ENCODE measurements around the gene NDUFA3. TPM values are rescaled to one million over a fixed set of nuclear protein-coding genes. Genes with fewer than 3 reads are reported as not detected.

NDUFA3 gene
- total and polyA plus RNA-seq, 2 donors, result 11.3 to 155 TPM

DNA sequence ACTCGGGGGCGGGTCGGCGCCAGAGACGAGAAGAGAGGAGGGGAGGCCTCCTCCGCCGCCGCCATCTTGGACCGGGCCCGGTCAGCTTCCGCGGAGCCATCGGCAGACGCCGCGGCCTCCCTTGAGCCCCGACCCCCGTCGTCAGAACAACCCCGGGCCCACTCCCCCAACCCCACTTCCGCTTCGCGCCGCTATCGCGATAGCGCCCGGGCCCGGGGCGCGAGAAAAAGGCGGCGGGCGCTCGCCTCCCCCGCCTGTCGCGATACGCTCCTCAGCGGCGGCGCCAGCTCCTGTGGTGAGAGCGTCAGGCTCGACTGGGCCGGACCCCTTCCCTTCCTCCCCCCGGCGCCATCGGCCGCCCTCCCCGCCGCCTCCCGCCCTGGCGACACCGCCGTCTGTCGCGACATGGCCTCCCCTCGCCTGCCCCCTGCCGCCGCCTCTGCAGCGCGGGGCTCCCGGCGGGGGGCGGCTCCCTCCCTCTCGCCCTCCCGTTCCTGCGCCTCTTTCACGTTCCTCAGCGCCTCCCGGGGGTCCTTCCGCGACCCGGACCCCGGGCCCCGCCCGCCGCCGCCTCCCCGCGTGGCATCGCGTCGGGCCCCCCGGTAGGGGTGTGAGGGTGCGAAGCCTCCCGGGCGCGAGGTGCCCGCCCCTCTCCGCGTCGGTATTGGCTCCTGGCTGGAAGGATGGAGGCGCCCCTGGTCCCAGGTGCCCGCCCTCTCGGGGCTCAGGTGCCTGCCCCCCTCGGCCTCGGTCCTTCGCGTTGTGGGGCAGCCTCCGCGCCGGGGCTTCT lies 35.2 kb downstream of the NDUFA3 start, which contains the start of gene CNOT3:
Gene CNOT3, plus strand, starts transcription at position 64 of the 790 bp plus-strand sequence. CDS start 5,217 bp downstream, outside the sequence.
- WGBS, result under 1% methylated on average over 103 of the region's 103 CpGs
- Histone ChIP-seq H3K27ac (ENCODE audit: low read depth) (peak within 1 kb of the TSS; percentile 88), H3K4me3 (ENCODE audit: low read depth, low read length) (peak within 1 kb of the TSS; percentile 99), H3K4me1 (ENCODE audit: insufficient read depth) (no peaks in the 10 kb centered on the region), H3K36me3 (ENCODE audit: insufficient read depth) (no peaks in the 10 kb centered on the region)
- DNase-seq (ENCODE audit: extremely low spot score), result no peak

DNA sequence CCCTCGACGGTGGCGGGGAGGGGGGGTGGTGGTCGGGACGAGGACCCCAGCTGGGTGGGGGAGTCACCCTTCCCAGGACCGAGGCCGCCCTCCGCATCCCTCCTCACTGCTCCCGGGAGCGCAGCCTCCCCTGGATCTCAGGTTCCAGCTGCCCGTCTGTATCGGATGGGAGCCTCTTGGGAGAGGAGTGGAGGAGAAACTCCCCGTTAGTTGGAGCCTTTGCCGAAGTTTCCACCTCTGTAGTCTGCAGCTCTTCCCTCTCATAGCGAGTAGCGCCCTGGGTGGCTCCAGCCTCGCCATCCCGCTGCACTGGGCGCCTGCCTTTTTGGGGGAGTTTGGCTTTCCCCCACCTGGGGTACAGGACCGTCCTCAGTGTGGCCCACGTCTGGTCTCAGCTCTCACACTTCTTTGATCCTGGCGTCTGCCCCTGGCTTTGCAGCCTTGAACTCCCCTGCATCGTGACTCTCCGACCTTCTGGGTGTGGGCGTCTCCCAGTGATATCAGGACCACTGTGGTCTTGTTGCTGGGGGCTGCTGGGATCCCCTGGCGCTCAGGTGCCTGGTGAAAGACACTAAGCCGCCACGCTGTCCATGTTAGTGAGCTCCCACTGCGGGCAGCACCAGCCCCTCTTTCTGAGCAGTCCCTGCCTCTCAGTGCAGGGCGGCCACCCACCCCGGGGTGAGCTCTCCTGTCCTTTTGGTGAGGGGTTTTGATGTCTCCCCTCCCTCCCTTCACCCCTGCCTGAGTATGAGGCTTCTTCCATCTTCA lies 36.0 kb downstream of the NDUFA3 start:
- WGBS, result 22% methylated on average over 31 of the region's 31 CpGs
- H3K4me3 ChIP-seq (ENCODE audit: low read depth, low read length), result peak overlapping the region; percentile 99
- no peak for DNase-seq (ENCODE audit: extremely low spot score)
- H3K36me3 ChIP-seq (ENCODE audit: insufficient read depth), result peaks cover under 1% of the 10 kb centered on the region
- no peak overlapping the region for H3K27ac ChIP-seq (ENCODE audit: low read depth)
- no peaks in the 10 kb centered on the region for H3K4me1 ChIP-seq (ENCODE audit: insufficient read depth)

DNA sequence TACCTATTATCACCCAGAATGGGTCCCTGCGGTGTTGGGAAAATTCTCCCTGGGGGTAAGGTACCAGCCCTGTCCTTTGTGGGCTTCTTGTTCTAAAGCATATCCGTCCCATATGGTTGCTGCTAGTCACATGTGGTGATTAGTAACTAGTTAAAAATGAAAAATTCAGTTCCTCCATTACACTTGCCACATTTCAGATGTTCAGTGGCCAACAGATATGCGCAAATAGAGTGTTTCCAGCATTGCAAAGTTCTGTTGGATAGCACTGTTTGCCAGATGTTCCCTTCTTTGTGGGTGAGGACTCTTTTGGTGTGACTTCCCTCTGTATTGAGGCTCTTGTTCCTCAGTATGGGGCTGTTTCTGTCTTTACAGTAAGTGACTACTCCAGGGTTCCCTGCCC lies 38.7 kb downstream of the NDUFA3 start:
- Histone ChIP-seq H3K4me1 (ENCODE audit: insufficient read depth) (no peaks in the 10 kb centered on the region), H3K4me3 (ENCODE audit: low read depth, low read length) (no peak overlapping the region), H3K27ac (ENCODE audit: low read depth) (no peak overlapping the region), H3K36me3 (ENCODE audit: insufficient read depth) (peaks cover 2% of the 10 kb centered on the region)
- DNase-seq (ENCODE audit: extremely low spot score), result no peak
- 86% methylated on average over 3 of the region's 3 CpGs for WGBS

DNA sequence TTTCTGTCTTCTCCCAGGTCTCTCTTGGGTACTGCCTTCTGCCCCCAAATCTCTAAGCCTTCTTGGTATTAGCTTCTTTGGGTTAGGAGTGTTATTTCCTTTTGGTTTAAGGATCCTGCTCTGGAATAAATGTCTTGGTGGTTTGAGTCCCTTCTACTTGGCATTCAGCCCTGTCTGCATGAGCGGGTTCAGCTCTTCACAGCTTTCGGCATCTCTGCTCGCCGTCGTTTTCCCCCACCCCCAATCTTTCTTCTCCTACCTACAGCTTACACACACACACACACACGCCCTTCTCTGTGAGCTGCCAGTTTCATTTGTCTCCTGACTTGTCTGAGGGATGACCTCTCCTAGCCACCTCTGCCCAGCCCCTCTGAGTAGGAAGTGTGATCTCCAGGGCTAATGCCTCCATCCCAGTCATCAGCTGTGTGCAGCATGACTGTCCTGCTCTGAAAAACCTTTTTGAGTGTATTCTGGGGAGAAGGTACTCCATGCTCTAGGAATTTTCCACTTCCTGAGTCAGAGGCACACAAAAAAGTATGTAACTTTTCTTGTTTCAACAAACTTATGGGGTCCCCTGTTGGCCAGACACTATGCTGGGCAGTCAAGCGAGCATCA lies 39.6 kb downstream of the NDUFA3 start:
- no peak overlapping the region for H3K4me3 ChIP-seq (ENCODE audit: low read depth, low read length)
- peaks cover 6% of the 10 kb centered on the region for H3K36me3 ChIP-seq (ENCODE audit: insufficient read depth)
- no peaks in the 10 kb centered on the region for H3K4me1 ChIP-seq (ENCODE audit: insufficient read depth)
- 83% methylated on average over 7 of the region's 7 CpGs for WGBS
- no peak for DNase-seq (ENCODE audit: extremely low spot score)
- H3K27ac ChIP-seq (ENCODE audit: low read depth), result no peak overlapping the region

DNA sequence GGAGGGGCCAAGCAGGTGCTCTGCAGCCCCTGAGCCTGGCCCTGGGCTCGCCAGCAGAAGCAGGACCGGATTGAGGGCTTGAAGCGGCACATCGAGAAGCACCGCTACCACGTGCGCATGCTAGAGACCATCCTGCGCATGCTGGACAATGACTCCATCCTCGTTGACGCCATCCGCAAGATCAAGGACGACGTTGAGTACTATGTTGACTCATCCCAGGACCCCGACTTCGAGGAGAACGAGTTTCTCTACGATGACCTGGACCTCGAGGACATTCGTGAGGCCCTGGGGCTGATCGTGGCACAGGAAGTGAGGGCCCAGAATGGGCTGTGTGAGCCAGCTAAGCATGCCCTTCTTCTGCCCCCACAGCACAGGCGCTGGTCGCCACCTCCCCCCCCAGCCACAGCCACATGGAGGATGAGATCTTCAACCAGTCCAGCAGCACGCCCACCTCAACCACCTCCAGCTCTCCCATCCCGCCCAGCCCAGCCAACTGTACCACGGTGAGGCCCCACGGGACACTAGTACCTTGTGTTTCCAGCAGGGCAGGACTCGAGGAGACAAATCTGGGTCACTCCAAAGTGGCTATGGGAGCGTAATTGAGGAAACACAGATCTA lies 43.0 kb downstream of the NDUFA3 start:
- no peak for DNase-seq (ENCODE audit: extremely low spot score)
- Histone ChIP-seq H3K36me3 (ENCODE audit: insufficient read depth) (peaks cover 19% of the 10 kb centered on the region), H3K27ac (ENCODE audit: low read depth) (no peak overlapping the region), H3K4me3 (ENCODE audit: low read depth, low read length) (no peak overlapping the region), H3K4me1 (ENCODE audit: insufficient read depth) (no peaks in the 10 kb centered on the region)
- 92% methylated on average over 28 of the region's 28 CpGs for WGBS

DNA sequence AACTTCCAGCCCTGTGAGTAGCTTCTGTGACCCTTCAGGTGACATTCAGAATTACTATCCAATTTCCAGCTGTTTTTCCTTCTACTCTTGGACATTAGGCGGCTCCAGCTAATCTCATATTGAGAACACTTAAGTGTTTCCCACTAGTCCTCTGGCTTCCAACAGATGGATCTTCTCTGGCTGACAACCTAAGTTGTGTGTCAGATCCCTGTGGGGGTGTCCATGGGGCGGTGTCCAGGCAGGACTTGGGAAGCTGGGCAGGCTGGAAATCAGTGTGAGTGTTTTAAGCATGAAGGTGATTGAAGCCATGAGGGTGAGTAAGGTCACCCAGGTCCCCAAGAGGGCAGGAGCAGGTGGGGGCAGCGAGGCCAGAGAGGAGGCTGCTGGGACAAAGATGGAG lies 45.0 kb downstream of the NDUFA3 start:
- H3K4me1 ChIP-seq (ENCODE audit: insufficient read depth), result no peaks in the 10 kb centered on the region
- no peak for DNase-seq (ENCODE audit: extremely low spot score)
- H3K36me3 ChIP-seq (ENCODE audit: insufficient read depth), result peaks cover 21% of the 10 kb centered on the region
- WGBS, result 65% methylated on average over 3 of the region's 3 CpGs
- no peak overlapping the region for H3K27ac ChIP-seq (ENCODE audit: low read depth)
- H3K4me3 ChIP-seq (ENCODE audit: low read depth, low read length), result no peak overlapping the region

DNA sequence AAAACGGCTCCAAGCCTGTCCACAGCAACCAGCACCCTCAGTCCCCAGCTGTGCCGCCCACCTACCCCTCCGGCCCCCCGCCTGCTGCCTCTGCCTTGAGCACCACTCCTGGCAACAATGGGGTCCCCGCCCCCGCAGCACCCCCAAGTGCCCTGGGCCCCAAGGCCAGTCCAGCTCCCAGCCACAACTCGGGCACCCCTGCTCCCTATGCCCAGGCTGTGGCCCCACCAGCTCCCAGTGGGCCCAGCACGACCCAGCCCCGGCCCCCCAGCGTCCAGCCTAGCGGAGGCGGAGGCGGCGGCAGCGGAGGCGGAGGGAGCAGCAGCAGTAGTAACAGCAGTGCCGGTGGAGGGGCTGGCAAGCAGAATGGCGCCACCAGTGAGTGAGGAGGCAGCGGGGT lies 45.5 kb downstream of the NDUFA3 start:
- WGBS, result 80% methylated on average over 19 of the region's 19 CpGs

DNA sequence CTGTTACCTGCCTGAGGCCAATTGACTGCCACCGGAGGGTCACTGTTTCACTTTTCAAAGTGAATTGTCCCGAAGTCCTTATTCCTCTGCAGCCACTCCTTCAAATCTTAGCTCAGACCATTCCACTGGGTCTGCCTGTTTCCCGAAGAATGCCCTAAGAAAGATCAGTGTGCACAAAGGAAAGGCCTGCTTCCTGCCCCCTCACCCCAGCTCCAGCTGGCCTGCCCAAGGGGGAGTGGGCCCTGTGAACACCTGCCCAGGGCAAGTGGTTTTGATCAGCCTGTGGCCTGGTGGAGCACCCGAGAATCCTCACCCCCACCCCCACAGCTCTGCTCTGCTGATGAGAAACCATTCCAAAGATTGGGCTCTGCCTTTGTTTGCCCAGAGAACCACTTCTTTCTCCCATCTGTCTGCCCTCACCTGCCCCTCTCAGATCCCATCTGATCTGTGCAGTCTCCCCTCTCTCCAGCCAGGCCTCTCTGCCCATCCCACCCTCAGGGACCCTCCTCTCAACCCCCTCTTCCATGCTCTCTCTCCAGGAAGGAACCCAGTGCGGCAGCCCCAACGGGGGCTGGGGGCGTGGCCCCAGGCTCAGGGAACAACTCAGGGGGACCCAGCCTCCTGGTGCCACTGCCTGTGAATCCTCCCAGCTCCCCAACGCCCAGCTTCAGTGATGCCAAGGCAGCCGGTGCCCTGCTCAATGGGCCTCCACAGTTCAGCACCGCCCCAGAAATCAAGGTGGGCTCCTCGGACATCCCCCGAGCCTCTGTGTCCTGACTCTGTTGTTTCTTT lies 46.6 kb downstream of the NDUFA3 start:
- WGBS, result 83% methylated on average over 12 of the region's 12 CpGs
- no peak for DNase-seq (ENCODE audit: extremely low spot score)
- H3K27ac ChIP-seq (ENCODE audit: low read depth), result no peak overlapping the region
- no peaks in the 10 kb centered on the region for H3K4me1 ChIP-seq (ENCODE audit: insufficient read depth)
- H3K4me3 ChIP-seq (ENCODE audit: low read depth, low read length), result no peak overlapping the region
- H3K36me3 ChIP-seq (ENCODE audit: insufficient read depth), result peaks cover 24% of the 10 kb centered on the region

More for the DNA sequence above, 45.5 kb downstream of the NDUFA3 start:
- DNase-seq (ENCODE audit: extremely low spot score), result no peak
- Histone ChIP-seq H3K36me3 (ENCODE audit: insufficient read depth) (peaks cover 25% of the 10 kb centered on the region), H3K4me1 (ENCODE audit: insufficient read depth) (no peaks in the 10 kb centered on the region), H3K27ac (ENCODE audit: low read depth) (no peak overlapping the region), H3K4me3 (ENCODE audit: low read depth, low read length) (no peak overlapping the region)

DNA sequence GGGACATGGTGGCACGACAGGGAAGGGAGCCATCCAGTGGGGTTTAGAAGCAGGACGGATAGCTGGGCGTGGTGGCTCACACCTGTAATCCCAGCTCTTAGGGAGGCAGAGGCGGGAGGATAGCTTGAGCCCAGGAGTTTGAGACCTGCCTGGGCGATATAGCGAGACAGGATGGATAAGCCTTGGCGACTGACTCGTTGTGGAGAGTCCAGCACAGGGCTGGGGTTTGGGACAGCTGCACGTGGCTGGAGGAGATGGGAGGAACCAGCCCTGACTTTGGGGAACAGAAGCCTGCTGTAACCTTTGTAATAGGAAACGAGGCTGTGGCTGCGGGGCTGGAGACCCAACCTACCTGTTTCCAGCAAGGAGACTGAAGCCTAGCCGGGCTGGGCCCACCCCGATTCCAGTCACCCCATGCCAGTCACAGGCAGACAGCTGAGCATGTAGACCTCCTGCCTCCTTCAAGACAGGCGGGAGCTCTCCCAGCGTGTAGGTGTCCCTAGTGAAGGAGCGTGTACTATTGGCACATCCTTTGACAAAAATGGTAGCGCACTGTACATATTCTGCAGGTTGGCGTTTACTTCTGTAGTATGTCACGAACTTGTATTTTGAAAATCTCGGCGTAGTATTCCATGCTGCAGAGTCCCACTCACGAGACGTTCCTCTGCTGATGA lies 48.8 kb downstream of the NDUFA3 start:
- Histone ChIP-seq H3K4me1 (ENCODE audit: insufficient read depth) (no peaks in the 10 kb centered on the region), H3K27ac (ENCODE audit: low read depth) (no peak overlapping the region), H3K4me3 (ENCODE audit: low read depth, low read length) (no peak overlapping the region), H3K36me3 (ENCODE audit: insufficient read depth) (peaks cover 29% of the 10 kb centered on the region)
- no peak for DNase-seq (ENCODE audit: extremely low spot score)
- WGBS, result 85% methylated on average over 23 of the region's 23 CpGs

DNA sequence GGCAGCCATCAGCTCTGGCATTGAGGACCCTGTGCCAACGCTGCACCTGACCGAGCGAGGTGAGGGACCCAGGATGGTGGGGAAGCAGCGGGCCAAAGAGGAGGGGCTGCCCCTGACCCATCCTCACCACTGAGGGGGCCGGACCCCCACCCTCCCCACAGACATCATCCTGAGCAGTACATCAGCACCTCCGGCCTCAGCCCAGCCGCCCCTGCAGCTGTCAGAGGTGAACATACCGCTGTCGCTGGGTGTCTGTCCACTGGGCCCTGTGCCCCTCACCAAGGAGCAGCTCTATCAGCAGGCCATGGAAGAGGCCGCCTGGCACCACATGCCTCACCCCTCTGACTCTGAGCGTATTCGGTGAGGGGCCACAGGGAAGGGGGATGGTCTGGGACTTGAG lies 49.6 kb downstream of the NDUFA3 start:
- Histone ChIP-seq H3K27ac (ENCODE audit: low read depth) (no peak overlapping the region), H3K4me1 (ENCODE audit: insufficient read depth) (no peaks in the 10 kb centered on the region), H3K36me3 (ENCODE audit: insufficient read depth) (peaks cover 25% of the 10 kb centered on the region), H3K4me3 (ENCODE audit: low read depth, low read length) (no peak overlapping the region)
- DNase-seq (ENCODE audit: extremely low spot score), result no peak
- WGBS, result 89% methylated on average over 12 of the region's 12 CpGs

DNA sequence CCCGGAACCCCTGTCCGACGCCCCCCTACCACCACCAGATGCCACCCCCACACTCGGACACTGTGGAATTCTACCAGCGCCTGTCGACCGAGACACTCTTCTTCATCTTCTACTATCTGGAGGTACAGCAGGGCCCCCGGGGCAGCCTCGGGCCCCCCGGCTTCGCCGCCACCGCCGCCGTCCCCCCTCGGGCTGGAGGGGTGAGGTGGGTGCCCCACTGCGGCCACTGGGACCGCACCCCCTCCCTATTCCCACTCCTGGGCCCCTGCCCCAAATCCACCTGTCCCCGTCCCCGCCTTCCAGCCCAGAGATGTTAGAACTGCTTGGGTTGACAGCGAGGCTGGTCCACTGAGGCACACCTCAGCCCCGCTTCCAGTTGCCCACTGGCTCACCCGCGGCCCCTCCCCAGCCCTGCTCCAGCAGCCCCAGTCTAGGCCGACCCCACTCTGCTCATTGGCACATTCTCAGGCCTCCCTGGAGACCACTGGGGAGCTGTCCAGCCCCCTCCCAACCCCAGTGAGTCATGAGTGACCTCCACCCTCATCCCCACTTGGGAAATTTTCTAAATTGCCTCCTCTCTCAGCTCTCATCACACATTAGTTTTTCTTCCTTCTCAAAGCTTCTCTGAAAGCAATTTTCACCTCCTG lies 50.3 kb downstream of the NDUFA3 start:
- H3K27ac ChIP-seq (ENCODE audit: low read depth), result no peak overlapping the region

DNA sequence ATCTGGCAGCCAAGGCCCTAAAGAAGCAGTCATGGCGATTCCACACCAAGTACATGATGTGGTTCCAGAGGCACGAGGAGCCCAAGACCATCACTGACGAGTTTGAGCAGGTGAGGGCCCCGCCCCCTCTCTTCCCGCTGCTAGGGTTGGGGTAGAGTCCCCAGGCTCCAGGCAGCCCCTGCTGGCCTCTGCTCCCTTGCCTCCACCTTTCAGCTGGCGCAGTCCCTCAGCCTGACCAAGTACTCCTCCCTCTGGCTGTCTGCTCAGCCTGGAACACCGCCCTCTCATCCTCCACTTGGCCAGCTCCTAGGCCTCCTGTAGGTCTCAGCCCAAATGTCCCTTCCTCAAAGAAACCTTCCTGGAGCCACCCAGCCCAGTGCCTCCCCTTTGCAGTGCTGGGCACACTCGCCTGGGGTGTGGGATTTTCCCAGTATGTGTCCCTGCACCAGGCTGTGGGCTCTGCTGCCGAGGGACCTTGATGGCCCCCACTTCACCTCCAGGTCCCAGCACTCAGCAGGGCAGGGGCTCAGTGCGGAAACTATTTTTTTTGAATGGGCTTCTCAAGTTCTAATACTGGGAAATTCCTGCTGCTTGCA lies 51.2 kb downstream of the NDUFA3 start:
- no peak for DNase-seq (ENCODE audit: extremely low spot score)
- 79% methylated on average over 10 of the region's 10 CpGs for WGBS
- Histone ChIP-seq H3K4me1 (ENCODE audit: insufficient read depth) (no peaks in the 10 kb centered on the region), H3K4me3 (ENCODE audit: low read depth, low read length) (no peak overlapping the region), H3K36me3 (ENCODE audit: insufficient read depth) (peaks cover 23% of the 10 kb centered on the region), H3K27ac (ENCODE audit: low read depth) (no peak overlapping the region)

More for the DNA sequence above, 50.3 kb downstream of the NDUFA3 start:
- Histone ChIP-seq H3K36me3 (ENCODE audit: insufficient read depth) (peaks cover 25% of the 10 kb centered on the region), H3K4me1 (ENCODE audit: insufficient read depth) (no peaks in the 10 kb centered on the region), H3K4me3 (ENCODE audit: low read depth, low read length) (no peak overlapping the region)
- no peak for DNase-seq (ENCODE audit: extremely low spot score)
- 87% methylated on average over 25 of the region's 25 CpGs for WGBS
